Ishikawa (cell line): Measurements from ENCODE around the gene AOX1.

Experiments
- CEBPB ChIP-seq: IDR thresholded peaks from 2 replicates; pipeline ENCODE4 v1.6.1; 2012
- CREB1 ChIP-seq: IDR thresholded peaks from 2 replicates; pipeline ENCODE4 v1.6.1; 2012; ENCODE audit warnings: low read depth
- EP300 ChIP-seq: IDR thresholded peaks from 2 replicates; pipeline ENCODE4 v1.6.1; 2012; ENCODE audit warnings: borderline replicate concordance
- NFIC ChIP-seq: IDR thresholded peaks from 2 replicates; pipeline ENCODE4 v1.6.1; 2012
- REST ChIP-seq: IDR thresholded peaks from 2 replicates; pipeline ENCODE4 v1.6.1; 2012; ENCODE audit warnings: low read depth, mild to moderate bottlenecking
- TAF1 ChIP-seq: IDR thresholded peaks from 2 replicates; pipeline ENCODE4 v1.6.1; 2012; ENCODE audit warnings: low read depth, mild to moderate bottlenecking
- TCF12 ChIP-seq: IDR thresholded peaks from 2 replicates; pipeline ENCODE4 v1.6.1; 2012; ENCODE audit warnings: low read depth
- TEAD4 ChIP-seq: IDR thresholded peaks from 2 replicates; pipeline ENCODE4 v1.6.1; 2012
- TF ChIP-seq, protein P1 (sequence below): IDR thresholded peaks from 2 replicates; pipeline ENCODE4 v1.6.1; 2012

DNA sequence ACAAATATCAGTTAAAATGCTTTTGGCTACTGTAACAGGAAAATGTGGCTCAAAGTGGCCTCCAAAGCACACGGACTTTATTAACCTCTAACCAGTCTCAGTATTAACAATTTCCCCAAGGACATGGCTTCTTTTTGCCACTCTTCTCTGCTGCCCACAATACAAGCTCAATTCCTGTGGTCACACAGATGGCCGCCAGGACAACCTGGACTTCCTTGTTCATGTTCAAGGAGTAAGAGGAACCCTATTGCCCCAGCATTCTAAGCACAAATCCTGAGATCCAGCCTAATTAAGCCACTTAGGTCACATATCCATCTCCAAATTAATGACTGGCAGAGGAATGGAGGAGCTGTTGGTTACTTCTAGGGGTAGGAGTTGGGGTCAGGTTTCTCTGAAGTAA, 38.2 kb downstream of the AOX1 start:
- no peak for TF ChIP-seq EP300
- no peak for TF ChIP-seq CREB1
- no peak for TF ChIP-seq REST
- no peak for TF ChIP-seq TEAD4
- no peak for TF ChIP-seq TAF1
- TF ChIP-seq, protein P1, sequence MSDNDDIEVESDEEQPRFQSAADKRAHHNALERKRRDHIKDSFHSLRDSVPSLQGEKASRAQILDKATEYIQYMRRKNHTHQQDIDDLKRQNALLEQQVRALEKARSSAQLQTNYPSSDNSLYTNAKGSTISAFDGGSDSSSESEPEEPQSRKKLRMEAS = no peak
- TF ChIP-seq CEBPB = no peak
- no peak for TF ChIP-seq NFIC
- no peak for TF ChIP-seq TCF12
